PC-9 (cell line): ENCODE measurements around the gene ZNF229.

ENCODE experiments used
- EZH2 ChIP-seq: fragments of 200-600 bp; sonication (generic); IDR thresholded peaks from 2 replicates; pipeline ENCODE4 v1.8.0; 2017; ENCODE audit warnings: antibody characterized with exemption, low read depth
- TF ChIP-seq, protein P1 (sequence below): fragments of 200-600 bp; sonication (generic); conservative IDR thresholded peaks from 2 replicates; pipeline ENCODE4 v1.6.1; 2017; ENCODE audit warnings: mixed run types, antibody characterized with exemption, mild to moderate bottlenecking, moderate library complexity

DNA sequence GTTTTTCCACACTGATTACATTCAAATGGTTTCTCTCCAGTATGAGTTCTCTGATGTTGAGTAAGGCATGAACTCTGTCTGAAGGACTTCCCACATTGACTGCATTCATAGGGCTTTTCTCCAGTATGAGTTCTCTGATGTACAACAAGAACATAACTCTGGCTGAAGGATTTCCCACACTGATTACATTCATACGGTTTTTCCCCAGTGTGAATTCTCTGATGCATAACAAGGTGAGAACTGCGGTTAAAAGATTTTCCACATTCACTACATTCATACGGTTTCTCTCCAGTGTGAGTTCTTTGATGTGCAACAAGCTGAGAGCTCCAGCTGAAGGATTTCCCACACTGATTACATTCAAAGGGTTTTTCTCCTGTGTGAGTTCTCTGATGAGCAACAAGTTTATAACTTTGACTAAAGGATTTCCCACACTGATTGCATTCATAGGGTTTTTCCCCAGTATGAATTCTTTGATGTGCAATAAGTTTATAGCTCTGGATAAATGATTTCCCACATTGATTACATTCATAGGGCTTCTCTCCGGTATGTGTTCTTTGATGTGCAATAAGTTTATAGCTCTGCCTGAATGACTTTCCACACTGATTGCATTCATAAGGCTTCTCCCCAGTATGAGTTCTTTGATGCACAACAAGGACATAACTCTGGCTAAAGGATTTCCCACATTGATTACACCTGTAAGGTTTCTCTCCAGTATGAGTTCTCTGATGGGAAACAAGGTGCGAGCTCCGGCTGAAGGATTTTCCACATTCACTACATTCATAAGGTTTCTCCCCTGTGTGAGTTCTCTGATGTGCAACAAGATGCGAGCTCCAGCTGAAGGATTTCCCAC is 28.5 kb upstream of the ZNF229 start:
- TF ChIP-seq, protein P1, sequence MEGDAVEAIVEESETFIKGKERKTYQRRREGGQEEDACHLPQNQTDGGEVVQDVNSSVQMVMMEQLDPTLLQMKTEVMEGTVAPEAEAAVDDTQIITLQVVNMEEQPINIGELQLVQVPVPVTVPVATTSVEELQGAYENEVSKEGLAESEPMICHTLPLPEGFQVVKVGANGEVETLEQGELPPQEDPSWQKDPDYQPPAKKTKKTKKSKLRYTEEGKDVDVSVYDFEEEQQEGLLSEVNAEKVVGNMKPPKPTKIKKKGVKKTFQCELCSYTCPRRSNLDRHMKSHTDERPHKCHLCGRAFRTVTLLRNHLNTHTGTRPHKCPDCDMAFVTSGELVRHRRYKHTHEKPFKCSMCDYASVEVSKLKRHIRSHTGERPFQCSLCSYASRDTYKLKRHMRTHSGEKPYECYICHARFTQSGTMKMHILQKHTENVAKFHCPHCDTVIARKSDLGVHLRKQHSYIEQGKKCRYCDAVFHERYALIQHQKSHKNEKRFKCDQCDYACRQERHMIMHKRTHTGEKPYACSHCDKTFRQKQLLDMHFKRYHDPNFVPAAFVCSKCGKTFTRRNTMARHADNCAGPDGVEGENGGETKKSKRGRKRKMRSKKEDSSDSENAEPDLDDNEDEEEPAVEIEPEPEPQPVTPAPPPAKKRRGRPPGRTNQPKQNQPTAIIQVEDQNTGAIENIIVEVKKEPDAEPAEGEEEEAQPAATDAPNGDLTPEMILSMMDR: no peak
- no peak for TF ChIP-seq EZH2
